Mammary epithelial cell (primary cell): ENCODE results near the gene VAPB.

Experiments used
- CTCF ChIP-seq, 2 donors: IDR thresholded peaks in 1 of 2; conservative IDR thresholded peaks in 1 of 2; 2 replicates each; pipeline ENCODE4 v1.5.1; 2011 to 2012; ENCODE audit warnings: inconsistent platforms in 2 of 2, low read length in 2 of 2, mild to moderate bottlenecking in 2 of 2, control low read depth in 1 of 2, low read depth in 1 of 2; ENCODE audit not compliant: insufficient read depth in 1 of 2; ENCODE audit errors: extremely low read depth in 1 of 2
- EZH2 ChIP-seq: IDR thresholded peaks from 2 replicates; pipeline ENCODE4 v1.6.1; 2012; ENCODE audit warnings: low read length, inconsistent platforms, borderline replicate concordance

- TF ChIP-seq CTCF (conservative IDR thresholded peaks at IDR 0.05 in 1 of 2, IDR thresholded peaks at IDR 0.05 in 1 of 2; ENCODE audit: extremely low read depth in 1 of 2, insufficient read depth in 1 of 2, low read depth in 1 of 2, low read length in 2 of 2) (no peak), EZH2 (no peak)
Observed at GRCh38 chr20:58486207-58486606, 97.2 kb downstream of the VAPB start.
